GM18907 (cell line): ENCODE results near the gene TMEM214.

Source experiments
- ATAC-seq: cut with Tn5 transposase; IDR thresholded peaks from one replicate; pipeline ENCODE4 v1.9.1; 2021; ENCODE audit warnings: mild to moderate bottlenecking, moderate library complexity; ENCODE audit not compliant: unreplicated experiment

Gene TMEM214

DNA sequence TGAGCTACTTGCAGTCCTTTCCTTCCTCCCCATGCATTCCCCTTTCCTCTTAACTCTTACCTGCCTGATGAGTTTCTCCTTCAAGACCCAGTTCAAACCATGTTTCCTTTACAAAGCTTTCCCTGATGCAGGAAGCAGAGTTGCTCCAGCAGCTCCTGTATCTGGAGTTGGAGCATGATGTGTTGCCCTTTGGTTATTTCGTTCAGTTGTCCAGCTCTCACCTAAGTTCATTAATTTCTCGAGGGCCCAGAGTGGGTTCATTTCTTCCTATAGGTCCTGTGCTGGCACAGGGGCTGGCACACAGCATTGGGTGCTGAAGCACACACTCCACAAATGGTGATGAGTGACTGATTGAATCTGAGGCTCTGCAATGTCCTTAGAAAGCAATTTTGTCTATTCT is 23.0 kb upstream of the TMEM214 start:
- ATAC-seq: no peak

DNA sequence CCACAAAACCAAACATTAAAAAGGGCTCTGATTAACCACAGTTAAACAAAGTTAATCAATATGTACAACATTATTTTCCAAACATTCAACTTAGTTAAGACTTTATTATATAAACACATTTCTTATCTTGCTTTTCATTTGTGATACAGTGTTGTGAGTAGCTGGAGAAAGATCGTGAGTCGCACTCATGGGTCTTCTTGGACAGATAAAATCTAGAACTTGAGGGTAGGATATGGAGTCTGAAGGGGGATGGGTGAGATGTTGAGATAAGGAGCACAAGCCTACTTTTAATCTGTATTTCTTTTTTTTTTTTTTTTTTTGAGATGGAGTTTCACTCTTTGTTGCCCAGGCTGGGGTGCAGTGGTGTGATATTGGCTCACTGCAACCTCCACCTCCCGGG is 22.6 kb upstream of the TMEM214 start:
- no peak for ATAC-seq

DNA sequence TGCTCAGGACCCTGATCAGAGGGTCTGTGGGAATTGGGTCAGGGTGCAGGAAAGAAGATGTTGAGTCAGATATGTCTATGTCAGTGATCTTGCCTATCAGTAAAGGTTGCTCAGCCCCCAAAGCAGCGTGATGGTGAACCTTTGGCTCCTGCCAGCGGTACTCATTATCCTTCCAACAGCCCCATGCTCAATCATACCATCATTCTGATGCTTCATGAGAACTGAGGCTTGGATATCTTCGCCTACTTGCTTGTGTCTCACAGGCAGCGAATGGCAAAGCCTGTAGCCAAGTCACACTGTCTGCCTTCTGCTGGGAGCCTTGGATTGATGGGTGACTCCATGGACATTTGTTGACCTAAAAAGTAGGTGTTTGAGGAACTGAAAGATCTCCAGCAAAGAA is 19.0 kb upstream of the TMEM214 start:
- no peak for ATAC-seq

DNA sequence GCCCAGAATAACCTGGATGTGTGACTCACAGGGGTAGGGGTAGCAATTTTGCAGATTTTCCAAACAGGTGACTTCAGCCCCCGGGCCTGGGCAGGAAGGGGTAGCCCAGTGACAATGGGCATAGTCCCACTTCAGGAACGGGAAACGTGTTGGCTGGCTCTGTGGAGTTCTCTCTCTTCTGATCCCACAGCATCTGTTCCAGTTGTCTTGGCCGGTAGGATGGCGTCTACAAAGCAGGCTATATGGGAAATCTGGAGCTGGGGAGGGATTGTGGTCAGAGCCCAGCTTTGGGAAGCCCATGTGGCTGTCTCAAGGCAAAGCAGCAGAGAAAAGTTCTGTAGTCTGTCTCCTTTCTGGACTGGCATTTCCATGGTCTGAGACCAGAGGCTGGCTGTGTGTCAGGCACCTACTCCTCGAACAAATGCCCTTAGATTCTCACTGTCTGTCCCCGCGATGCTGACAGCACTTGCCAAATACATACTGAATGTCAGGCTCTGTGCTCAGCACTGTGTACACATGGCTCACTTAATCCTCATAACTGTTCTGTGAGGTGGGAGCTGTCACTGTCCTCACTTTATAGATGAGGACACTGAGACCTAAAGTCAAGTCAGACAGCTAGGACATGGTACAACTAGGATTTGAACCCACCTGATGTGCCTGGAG is 17.9 kb upstream of the TMEM214 start:
- no peak for ATAC-seq

DNA sequence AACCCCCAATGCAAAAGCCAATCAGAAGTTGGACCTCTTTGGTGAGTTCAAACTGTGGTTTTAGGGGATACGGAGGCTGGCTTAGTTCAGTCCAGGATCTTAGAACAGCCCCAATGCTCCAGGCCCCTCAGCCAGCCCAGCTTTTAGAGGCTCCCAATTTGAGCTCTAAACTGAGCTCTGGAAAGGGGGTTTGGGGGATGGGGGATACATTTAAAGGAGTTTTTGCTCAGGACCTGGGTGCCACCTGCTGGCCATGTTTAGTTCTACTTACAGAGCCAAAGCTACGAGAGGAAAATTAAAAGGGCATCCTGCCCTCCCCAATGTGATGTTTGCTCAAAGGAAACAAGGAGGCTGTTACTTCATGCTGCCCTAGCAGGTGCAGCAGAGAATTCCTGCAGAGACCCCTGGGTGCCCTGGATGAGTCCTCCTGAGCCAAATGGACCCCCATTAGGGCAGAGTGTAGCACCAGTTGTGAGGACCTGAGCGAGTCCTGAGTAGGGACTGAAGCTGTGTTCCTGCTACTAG is 15.9 kb upstream of the TMEM214 start:
- ATAC-seq: no peak

DNA sequence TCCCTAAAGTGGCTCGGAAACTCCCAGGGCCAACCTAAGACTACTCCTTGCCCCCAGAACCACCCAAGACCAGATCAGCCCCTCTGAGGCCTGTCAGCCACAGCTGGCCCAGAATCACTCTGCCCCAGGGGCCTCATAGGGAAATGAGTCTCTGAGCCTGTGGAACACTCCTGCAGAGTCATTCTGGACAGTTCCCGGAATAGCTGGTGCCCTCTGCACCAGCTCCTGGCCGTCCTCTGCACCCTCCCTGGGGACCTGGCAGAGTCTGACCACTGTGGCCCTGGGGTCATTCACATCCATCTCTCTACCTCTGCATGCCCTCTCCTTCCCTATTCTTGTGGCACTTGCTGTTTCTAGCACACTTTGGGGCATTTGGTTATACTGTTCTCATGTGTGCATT is 14.6 kb upstream of the TMEM214 start:
- ATAC-seq: no peak

DNA sequence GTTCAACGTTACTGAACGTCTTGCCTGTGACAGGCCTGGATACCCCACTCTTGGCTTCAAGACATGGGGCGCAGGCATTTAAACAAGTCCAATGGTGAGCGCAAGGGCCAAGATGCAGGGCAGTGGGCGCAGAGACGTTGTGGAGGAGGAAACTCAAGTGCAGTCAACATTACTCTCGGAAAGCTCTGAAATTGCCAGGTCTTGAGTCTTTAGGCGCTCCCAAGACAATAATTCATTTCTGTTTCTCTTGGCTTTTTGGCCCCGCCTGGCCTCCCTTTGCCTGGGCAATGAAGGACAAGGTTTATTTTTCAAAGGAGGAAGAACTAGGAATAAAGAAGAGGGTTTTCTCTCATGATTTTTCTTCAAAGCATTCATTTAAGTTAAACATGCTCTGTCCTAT is 13.3 kb upstream of the TMEM214 start:
- ATAC-seq: no peak

DNA sequence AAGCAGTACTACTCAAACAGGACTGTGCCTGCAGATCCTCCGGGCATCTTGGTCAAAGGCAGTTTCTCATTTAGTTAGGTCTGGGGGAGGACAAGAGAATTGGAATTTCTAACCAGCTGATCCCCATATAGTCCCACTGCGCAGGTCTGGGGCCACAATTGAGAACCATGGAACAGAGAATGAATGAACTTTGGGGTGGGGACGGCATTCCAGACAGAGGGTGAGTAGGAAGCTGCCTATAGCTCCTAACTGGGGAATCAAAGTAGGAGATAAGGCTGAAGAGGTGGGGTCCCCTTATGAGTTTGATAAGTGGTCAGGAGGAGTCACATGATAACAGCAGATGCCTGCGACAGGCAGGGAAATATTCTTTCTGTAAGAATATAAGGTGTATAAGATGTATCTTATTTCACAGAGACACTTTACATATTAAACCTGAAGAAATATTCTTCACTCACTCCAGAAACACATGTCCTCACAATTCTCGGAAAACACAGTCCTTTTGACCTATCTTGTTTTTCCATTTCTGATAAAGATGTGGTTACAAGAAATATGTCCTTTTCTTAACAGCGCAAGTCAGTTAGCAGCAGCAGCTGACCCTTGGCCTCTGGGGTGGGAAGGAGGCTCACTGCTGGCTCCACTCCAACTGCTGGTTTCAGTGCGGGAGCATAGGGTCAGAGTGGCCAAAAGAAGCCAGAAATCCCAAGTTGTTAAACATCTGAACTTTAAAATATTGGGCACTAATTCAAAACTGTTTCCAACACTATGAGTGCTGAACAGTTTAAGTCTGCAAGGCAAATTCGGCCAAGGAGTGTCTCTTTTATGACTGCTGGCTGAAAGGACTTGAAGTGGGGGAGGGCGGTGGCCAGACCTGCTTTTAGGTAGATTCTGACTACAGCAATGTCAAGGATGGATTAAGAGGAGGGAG is 12.6 kb upstream of the TMEM214 start:
- no peak for ATAC-seq

DNA sequence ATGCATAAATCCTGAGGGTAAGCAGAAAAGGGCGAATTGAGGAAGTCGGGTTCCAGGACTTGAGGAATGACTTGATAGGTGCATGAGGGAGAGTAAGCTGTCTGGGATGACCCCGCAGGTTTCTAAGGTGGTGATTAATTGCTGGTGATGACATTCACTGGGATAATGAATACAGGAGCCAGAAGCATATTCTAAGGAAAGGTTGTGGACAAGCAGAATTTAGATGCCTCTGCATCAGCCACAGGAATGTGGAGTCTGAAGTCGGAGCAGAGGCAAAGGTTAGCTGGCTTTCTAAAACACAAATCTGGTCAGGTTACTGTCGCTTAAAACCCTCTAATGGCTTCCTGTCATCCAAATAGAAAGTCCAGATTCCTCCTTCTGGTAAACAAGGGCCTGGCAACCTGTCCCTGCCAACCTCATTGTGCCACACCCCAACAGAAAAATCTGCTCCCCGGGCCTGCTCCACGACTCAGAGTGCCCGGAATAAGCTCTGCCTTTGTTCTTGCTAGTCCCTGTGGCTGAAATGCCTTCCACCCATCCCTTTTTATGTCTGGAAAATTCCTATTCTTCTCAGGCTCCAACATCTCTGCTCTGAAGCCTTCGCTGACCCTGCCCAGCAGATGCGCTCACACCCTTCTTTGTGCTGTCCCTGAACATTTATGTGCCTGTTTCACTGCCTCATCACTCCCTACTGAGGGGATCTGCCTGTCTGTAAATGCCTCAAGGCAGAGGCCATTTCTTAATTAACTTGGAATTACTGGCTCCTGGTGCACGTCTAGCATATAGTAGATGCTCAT is 11.3 kb upstream of the TMEM214 start:
- no peak for ATAC-seq

DNA sequence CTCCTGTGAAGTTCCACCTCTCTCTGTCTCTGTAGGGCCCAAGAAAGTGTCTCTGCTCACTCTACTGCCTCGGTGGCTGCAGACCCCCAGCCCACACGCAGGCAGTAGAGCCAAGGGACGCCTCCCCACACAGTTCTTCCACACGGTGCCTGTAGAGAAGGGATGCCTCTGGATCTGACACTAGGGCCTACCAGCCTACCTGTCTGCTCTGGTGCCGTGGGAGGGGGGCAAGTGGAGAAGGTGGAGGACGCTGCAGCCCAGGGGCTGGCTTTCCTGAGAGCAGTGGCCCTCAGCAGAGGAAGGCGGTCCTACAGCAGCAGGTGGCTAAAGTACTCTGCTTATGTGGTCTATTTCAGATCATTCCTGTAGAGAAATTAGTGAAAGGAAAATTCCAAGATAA is 9.0 kb upstream of the TMEM214 start:
- no peak for ATAC-seq

DNA sequence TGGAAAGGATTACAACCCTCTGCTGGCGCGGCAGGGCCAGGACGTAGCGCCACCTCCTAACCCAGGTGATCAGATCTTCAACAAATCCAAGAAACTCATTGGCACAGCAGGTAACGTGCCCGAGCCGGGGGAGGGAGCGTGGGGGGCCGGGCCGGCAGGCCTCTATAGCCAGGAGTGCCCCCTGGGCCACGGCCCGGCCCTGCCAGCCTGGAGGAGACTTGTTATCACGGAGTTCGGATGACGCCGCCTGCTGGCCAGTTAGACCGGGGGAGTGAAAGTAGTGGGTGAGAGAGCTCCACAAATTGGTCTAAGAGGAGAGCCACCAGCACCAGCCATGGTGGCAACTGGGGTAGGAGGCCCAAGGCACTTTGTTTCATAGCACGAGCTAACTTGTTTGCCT is 8.6 kb upstream of the TMEM214 start:
- ATAC-seq: no peak

DNA sequence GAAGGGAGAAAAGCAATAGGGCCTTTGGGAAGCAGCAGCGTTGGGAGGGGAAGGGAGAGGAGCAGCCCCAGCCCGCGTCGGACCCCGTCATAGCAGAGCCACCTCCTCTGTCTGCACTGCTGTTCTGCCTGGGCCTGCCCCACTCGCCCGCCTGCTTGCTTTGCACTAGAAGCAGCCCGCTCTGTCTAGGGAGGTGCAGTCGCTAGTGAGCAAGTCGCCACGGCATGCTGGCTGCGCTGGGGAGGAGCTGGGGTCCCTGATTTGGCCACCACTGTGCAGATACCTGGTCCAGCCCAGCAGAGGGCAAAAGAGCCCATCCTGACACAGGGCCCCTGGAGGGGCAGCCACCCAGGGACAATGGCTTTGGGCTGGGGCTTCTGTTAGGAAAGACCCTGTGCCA is 8.0 kb upstream of the TMEM214 start:
- no peak for ATAC-seq

DNA sequence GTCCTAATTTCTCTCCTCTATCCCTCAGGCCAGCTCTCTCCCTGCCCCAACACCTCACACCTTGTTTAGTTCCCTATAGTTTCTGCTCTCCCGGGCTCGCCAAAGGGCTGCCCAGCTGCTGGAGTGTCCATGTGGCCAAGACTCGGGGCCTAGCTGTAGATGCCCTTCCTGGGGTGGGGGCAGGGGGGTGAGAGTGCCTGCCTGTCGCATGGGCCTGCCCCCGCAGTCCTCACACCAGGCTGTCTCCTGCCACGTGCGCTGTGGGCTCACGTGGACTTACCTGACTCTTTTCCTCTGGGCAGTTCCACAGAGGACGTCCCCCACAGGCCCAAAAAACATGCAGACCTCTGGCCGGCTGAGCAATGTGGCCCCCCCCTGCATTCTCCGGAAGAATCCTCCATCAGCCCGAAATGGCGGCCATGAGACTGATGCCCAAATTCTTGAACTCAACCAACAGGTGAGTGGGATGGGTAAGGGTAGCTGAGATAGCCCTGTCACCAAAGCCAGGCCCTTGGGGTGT is 7.4 kb upstream of the TMEM214 start:
- no peak for ATAC-seq

DNA sequence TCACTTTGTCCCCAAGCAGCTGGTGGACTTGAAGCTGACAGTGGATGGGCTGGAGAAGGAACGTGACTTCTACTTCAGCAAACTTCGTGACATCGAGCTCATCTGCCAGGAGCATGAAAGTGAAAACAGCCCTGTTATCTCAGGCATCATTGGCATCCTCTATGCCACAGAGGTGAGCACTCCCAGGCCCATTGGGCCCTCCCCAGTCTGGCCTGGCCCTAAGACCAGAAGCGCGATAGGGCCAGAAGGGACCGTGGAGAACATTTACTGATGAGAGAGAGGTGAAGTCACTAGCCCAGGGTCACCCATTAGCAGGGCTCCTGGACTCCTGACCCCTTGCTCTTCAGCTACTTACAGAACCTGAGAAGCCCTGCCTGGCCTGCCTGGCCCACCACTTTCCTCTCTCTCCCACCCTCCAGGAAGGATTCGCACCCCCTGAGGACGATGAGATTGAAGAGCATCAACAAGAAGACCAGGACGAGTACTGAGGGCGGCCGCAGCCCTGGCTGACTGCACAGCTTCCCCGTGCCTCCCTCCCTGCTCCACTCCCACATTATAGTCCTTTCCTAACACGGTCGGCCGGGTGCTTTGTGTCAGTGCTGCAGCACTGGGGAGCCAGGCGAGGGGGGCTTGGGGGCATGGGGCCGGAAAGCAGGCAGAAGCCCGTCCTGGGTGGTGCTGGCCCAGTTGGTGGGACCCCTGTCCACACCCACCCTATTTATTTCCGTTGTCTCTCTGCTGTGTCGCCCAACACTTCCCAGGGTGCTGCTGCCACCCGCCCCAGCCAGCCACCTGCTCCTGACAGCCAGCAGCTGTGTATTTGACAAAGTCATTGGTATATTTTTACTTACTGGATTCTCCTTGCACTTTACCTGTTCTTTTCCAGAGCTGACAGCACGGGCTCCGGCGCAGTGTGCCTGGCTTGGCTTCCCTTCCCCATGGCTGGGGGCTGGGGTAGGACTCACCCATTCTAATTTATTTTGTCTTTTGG is 6.6 kb upstream of the TMEM214 start:
- no peak for ATAC-seq

DNA sequence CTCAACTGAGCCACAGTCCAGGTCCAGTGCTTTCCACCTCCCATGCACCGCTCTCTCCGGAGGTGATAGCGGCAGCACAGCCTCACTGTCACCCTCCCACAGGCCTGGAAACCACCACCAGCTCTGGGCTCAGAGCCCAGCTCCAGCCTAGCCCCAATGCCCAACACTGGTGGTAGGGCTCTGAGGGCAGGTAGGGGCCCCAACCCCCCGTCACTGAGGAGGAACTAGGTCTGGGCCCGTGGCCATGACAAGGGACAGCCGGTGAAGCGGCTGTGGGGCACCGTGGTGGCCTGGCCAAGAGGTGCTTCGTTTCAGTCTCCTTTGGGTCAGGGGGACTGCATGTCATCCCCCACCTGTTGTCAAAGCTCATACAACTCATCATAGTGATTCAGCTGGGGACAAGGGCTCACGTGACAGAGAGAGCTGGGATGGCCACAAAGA is 5.5 kb upstream of the TMEM214 start:
- ATAC-seq: no peak

DNA sequence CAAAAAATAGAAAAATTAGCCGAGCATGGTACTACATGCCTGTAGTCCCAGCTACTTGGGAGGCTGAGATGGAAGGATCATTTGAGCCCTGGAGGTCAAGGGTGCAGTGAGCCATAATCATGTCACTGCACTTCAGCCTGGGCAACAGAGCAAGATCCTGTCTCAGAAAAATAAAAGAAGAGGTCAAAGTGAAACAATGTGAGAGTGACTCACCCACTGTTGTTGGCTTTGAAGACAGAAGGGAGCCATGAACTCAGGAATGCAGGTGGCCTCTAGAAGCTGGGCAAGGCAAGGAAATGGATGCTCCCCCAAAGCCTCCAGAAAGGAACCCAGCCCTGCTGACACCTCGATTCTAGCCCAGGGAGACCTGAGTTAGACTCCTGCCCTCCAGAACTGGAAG is 3.7 kb upstream of the TMEM214 start:
- no peak for ATAC-seq

DNA sequence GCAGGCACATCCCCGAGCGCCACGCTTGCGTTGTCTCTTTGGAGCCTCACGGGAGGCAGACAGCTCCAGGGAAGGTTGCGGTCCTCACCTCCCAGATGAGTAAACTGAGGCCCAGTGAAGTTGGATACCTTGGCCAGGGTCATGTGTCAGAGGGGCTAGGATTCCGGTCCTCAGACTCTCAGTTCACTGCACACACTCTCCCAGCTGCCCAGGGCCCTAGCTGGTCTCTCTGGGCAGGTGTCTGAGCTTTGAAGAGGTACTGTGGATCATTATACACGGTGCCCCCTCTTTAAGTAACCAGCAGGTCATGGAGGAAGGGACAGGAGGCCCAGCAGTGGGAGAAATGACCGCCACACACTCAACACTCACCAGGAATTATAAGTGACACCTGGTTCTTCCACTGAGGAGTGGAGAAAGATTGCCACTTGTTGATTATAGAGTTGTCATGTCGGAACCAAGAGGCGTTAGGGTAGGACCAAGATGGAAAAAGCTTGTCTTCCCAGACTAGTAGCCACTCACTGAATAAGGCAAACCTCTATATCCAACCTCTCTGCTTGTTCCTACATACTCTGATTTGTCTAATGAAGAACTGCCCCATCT is 588 bp downstream of the TMEM214 start:
- no peak for ATAC-seq

DNA sequence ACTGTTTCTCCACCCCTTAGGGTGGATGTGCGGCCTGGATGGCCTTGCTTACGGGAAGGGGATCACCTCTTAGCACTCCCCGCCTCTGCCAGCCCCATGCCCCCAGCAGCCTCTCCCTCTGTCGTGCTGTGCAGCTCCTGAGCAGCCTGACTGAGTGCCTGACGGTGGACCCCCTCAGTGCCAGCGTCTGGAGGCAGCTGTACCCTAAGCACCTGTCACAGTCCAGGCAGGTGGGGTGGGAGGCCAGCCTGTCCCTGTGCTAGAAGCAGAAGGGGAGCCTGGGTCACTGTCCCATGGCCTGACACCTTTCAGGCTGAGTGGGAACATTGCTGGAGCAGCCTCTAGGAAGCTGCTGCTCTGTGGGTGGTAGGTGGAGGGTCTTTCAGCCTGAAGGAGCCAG is 5.2 kb downstream of the TMEM214 start:
- ATAC-seq: no peak

DNA sequence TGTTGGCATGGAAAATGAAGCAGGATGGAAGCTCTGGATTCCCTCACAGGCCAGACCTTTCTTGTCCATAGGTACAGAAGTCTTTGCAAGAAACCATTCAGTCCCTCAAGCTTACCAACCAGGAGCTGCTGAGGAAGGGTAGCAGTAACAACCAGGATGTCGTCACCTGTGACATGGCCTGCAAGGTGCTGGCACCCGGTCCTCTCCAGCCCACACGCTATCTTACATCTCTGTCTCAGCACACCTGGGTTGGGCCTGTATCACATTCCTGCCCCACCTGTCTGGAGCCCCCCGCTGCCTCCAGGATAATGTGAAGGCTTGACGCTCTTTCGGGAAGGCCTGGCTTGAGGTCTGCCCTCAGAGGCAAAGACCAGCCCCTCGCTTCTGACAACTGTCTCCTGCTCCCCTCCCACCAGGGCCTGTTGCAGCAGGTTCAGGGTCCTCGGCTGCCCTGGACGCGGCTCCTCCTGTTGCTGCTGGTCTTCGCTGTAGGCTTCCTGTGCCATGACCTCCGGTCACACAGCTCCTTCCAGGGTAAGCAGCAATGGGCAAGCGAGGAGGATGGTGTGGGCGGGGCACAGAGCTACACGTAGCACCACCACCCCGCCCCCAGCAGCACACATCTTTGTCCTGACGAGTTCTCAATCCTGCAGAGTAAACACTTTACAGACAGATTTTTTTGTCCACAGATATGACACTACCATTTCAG is 6.0 kb downstream of the TMEM214 start:
- ATAC-seq: no peak
